GM18520 (cell line): ENCODE results near the gene C4A.
"Not testable (repeated sequence)": the region's sequence is repeated elsewhere in the genome, so short reads cannot be mapped to it uniquely, and the experiment has no call there.

ENCODE experiments used
- ATAC-seq: cut with Tn5 transposase; IDR thresholded peaks from one replicate; pipeline ENCODE4 v1.9.1; 2021; ENCODE audit not compliant: unreplicated experiment

Gene C4A

DNA sequence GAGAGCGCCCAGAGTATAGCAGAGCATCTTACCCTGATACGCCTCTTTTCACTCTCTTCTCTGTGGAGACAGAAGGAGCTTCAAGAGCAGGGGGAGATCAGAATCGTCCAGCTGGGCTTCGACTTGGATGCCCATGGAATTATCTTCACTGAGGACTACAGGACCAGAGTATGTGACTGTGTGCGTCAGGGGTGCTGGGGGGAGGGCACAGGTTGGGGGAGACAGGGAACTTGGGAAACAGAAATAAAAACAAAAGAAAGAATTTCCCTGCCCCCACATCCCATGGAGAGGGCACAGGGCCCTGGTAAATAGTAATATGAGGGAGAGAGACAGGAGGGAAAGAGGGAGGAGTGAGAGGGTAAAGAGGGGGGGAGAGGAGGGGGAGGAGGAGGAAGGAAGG lies 3.0 kb upstream of the C4A start:
- no peak for ATAC-seq

DNA sequence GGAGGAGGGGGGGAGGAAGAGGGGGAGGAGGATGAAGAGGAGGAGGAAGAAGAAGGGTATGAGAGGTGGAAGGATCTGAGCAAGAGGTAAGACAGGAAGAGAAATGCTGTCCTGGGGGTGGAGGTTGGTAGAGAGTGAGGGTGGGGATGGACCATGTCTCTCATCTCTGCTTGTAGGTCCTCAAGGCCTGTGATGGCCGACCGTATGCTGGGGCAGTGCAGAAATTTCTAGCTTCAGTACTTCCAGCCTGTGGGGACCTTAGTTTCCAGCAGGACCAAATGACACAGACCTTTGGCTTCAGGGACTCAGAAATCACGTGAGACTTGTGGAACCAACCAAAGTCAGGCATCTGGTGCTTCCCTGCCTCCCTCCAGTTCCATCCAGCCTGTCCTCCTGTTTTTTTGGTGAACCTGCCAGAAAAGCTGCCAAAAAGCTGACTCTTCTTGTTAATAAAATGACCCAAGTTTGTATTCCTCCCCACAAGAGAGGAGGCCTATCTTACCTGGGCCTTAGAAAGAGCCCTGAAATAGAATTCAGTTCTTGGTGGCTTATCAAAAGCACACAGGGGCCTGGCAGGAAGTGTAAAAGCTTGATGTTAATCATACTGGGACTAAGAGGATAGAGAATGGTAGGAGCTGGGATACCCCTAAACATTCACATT lies 2.5 kb upstream of the C4A start:
- no peak for ATAC-seq

DNA sequence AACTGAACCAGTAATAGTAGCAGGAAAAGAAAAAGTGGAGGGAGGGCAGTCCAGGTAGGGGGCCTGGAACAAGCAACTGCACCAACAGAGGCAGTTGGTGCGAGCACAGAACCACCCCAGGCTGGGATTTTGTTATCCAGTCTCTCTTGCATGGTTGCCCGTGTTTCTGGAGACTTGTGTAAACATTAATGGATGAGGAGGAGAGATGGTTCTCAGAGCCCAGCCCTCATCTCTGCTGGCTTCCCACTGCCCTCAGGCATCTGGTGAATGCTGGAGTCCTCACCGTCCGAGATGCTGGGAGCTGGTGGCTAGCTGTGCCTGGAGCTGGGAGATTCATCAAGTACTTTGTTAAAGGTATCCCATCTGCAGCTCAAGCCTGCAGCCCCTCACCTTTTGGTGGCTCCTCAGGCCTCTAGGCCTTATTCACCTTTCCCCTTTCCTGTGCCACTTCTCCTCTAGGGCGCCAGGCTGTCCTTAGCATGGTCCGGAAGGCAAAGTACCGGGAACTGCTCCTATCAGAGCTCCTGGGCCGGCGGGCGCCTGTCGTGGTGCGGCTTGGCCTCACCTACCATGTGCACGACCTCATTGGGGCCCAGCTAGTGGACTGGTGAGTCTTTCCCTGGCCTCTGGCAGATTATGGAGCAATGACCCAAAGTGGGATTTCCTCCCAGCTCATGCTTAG lies 1.5 kb upstream of the C4A start:
- not testable (repeated sequence) for ATAC-seq

DNA sequence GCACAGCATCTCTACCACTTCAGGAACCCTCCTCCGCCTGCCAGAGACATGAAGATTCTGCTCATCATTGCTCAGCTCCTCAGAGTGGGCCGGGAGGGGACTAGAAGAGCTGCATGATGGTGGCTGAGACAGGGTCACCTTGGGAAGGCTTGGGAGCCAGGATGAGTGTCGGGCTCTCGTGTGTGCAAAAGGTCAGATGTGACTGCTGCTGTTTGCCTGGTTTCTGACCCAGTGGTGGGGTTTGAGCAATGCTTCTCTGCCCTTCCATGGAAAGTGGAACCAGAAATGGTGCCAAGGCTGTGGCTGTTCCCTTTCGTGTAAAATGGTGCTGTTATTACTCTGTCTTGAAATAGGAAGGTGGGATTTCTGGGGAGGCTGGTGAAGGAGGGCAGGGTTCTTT lies 859 bp upstream of the C4A start:
- ATAC-seq, result not testable (repeated sequence)

DNA sequence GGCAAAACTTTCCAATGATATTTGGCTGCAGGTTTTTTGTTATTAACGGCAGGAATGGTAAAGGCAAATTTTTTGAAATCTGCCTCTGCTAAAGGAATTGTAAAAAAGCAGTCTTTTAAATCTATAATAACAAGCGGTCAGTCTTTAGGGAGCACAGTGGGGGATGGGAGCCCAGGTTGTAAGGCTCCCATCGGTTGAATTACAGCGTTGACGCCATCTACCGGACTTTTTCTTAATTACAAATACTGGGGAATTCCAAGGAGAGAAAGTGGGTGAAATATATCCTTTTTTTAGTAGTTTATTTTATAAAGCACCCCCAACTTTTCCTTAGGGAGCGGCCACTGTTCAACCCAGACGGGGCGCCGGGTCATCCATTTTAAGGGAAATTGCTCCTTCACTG lies 7.5 kb downstream of the C4A start:
- not testable (repeated sequence) for ATAC-seq

DNA sequence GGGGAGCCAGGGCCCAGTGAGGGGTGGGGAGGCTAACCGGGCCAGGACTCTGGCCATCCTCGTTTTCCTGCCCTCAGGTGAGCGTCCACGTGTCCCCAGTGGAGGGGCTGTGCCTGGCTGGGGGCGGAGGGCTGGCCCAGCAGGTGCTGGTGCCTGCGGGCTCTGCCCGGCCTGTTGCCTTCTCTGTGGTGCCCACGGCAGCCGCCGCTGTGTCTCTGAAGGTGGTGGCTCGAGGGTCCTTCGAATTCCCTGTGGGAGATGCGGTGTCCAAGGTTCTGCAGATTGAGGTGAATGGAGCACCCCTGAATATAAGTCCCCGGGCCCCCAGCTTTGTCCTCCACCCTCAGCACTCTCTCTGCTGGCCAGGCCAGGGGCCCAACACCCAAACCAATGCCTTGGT lies 12.6 kb downstream of the C4A start:
- ATAC-seq, result not testable (repeated sequence)

DNA sequence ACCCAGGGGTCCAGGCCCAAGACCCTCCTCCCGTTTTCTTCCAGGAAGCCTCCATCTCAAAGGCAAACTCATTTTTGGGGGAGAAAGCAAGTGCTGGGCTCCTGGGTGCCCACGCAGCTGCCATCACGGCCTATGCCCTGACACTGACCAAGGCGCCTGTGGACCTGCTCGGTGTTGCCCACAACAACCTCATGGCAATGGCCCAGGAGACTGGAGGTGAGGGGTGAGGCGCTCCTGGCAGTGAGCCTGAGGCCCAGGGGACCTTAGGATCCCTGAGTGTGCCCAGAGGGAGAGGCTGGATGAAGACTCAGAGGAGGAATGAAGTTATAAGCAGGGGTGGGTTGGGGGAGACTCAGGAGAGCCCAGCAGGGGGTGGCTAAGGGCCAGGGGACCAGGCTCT lies 14.5 kb downstream of the C4A start:
- not testable (repeated sequence) for ATAC-seq

DNA sequence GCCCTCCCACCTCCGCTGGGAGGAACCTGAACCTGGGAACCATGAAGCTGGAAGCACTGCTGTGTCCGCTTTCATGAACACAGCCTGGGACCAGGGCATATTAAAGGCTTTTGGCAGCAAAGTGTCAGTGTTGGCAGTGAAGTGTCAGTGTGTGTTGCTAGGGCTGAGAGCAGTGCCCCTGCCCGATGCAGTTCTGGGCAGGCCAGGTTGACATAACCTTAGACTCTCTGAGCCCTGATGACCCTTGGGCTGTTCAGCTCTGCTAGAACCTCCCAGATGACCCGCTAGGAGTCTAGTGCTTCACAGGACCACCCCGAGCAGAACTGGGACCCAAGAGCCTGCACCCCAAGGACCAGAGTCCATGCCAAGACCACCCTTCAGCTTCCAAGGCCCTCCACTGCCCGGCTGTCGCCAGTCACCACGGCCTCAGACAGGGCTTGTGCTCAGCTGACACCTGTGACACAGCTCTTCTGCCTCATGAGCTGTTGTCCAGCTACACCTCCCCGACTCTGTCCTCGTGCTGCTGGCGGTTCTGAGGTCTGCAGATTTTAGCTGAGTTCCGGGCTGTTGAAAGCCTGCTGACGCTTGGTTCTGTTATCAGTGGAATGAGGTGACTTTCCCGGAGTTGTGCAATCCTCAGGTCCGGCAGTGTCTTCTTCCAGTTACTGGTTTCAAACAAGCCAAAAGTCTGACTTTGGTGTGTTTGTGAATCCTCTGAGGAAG lies 20.9 kb downstream of the C4A start:
- not testable (repeated sequence) for ATAC-seq

DNA sequence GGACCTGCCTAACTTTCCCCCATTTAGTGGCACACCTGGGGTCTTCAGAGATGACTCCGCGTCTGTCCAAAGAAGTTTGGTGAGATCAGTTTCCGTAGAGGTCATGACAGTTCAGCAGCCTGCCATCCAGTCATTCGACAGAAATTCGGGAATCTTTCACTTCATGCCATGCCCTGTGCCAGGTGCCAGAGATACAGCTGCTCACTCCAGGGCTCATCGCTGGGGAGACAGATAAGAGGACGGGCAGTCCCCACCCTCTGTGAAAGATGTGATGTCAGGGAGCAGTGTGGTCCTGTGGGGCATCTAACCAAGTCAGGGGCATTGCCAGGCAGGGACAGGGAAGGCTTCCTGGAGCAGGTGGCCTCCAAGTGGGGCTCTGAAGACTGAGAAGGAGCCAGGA lies 21.4 kb downstream of the C4A start:
- not testable (repeated sequence) for ATAC-seq

DNA sequence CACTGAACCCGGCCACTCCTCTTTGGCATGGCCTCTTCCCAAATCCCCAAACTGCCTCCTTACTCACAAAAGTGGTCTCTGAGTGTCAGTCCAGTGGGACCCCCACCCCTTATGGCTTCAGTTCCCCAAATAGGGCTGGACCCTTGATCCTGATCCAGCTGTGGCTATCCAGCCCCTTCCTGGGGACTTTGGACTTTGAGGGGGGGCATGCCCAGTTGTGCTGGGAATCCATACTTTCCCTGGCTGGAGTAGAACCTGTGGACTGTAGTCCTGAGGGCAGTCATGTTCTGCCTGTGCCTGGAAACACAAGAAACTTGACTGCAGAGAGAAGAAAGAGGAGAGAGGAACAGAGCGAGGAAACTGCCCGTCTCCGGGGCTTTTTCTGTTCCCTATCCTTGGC lies 22.5 kb downstream of the C4A start:
- ATAC-seq, result not testable (repeated sequence)

DNA sequence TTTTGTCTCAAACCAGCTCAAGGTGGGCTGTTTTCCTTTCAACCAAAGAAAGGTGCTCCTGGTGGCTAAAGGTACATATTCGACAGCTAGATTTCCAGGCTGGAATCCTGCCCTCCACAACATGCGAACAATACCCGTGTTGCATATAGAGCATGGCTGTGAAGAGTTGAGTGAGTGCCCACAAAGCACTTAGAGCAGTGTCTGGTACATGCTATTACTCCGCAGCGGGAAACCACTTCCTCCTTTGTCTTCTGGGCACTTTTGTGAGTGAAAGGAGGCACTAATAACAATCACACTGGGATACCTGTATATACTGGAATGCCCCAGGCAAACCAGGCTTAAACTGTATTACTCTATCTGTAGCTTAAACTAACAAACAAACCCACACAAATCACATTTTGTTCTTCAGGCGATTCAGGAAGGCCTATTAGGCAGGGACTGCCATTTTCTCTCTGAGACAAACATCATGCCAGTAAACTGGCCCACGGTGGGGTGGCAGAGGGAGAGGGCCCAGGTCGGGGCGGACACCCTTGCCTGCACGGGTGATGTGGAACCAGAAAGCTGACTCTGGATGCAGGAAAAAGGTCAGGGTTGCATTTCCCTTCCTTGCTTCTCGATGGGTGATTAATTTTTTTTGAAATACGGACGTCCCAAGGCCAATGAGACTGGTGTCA lies 23.1 kb downstream of the C4A start:
- ATAC-seq, result not testable (repeated sequence)

DNA sequence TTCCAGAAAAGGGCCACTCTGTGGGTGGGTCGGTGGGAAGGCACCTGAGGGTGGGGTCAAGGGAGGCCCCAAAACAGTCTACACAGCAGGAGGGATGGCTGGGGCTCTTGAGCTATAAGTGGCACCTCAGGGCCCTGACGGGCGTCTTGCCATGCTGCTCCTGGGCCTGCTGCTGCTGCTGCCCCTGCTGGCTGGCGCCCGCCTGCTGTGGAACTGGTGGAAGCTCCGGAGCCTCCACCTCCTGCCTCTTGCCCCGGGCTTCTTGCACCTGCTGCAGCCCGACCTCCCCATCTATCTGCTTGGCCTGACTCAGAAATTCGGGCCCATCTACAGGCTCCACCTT lies 23.7 kb downstream of the C4A start:
- not testable (repeated sequence) for ATAC-seq

DNA sequence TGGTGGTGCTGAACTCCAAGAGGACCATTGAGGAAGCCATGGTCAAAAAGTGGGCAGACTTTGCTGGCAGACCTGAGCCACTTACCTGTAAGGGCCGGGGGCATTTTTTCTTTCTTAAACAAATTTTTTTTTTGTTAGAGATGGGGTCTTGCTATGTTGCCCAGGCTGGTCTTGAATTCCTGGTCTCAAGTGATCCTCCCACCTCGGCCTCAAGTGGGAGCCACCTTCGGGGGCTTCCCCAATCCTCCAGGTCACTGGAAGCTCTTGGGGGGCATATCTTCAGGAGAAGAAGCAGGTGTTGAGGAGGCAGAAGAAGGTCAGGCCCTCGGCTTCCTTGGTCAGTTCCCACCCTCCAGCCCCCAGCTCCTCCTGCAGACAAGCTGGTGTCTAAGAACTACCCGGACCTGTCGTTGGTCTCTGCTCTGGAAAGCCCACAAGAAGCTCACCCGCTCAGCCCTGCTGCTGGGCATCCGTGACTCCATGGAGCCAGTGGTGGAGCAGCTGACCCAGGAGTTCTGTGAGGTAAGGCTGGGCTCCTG lies 24.2 kb downstream of the C4A start:
- not testable (repeated sequence) for ATAC-seq

DNA sequence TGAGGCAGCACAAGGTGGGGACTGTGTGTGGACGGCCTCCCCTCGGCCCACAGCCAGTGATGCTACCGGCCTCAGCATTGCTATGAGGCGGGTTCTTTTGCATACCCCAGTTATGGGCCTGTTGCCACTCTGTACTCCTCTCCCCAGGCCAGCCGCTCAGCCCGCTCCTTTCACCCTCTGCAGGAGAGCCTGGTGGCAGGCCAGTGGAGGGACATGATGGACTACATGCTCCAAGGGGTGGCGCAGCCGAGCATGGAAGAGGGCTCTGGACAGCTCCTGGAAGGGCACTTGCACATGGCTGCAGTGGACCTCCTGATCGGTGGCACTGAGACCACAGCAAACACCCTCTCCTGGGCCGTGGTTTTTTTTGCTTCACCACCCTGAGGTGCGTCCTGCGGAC lies 25.2 kb downstream of the C4A start:
- ATAC-seq, result not testable (repeated sequence)

DNA sequence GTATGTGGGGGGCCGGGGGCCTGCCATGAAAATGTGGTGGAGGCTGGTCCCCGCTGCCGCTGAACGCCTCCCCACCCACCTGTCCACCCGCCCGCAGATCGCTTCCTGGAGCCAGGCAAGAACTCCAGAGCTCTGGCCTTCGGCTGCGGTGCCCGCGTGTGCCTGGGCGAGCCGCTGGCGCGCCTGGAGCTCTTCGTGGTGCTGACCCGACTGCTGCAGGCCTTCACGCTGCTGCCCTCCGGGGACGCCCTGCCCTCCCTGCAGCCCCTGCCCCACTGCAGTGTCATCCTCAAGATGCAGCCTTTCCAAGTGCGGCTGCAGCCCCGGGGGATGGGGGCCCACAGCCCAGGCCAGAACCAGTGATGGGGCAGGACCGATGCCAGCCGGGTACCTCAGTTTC lies 26.2 kb downstream of the C4A start:
- ATAC-seq, result not testable (repeated sequence)

DNA sequence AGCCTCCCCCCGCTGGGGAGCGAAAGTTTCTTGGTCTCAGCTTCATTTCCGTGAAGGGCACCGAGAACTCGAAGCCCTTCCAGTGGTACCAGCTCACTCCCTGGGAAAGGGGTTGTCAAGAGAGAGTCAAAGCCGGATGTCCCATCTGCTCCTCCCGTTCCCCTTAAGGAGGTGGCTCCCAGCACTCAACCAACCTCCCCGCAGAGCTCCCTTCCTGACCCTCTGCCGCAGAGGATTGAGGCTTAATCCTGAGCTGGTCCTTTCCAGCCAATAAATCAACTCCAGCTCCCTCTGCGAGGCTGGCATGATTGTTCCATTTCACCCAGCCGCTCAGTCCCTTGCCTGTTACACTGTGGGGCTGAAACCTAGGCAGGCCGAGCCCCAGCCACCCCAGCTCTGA lies 26.8 kb downstream of the C4A start:
- not testable (repeated sequence) for ATAC-seq

DNA sequence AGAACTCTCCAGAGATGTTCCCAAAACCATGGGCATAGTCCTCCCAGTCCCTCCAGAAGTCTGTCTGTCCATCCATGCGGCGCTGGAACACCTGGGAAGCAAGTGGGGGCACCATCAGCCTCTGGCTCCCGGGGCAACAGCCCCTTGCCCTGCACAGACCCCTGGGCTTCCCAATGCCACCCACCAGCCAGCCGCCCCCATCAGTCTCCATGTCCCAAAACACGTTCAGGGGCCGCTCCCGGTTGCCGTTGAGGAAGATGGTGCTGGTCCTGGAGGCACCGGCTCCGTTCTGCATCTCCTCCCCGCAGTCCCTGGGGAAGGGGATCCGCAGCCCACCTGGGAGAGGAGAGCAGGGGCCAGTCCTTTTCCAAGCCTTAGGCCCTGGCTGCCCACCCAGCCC lies 27.7 kb downstream of the C4A start:
- ATAC-seq, result not testable (repeated sequence)

DNA sequence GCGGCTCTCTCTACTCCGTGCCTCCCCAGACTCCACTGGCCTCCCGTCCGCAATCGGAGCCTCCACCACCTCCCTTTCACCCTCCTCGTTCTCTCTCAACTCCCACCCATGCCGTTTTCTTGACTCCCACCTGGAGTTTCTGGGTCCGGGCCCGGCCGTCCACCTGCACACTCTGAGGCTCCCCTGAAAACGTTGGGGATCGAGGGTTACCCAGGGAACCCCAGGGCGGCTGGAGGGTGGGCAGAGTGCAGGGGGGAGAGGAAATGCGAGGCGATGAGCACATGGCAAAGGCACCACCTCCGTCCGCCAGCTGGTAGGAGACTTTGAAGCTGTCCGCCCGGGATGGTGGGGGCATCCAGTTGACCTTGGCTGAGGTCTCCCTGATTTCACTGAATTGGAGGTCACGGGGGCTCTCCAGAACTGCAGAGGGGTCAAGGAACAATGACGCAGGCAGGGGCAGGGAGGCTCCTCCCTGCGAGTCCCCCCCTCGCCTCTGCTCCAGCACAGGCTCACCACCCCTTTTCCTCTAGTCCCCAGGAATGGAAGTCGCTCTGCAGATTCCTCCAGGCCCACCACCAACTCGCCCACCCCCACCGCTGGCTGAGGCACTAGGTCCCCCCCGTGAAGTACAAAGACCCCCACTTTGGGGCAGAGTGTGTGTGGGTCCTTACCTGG lies 29.1 kb downstream of the C4A start:
- not testable (repeated sequence) for ATAC-seq

DNA sequence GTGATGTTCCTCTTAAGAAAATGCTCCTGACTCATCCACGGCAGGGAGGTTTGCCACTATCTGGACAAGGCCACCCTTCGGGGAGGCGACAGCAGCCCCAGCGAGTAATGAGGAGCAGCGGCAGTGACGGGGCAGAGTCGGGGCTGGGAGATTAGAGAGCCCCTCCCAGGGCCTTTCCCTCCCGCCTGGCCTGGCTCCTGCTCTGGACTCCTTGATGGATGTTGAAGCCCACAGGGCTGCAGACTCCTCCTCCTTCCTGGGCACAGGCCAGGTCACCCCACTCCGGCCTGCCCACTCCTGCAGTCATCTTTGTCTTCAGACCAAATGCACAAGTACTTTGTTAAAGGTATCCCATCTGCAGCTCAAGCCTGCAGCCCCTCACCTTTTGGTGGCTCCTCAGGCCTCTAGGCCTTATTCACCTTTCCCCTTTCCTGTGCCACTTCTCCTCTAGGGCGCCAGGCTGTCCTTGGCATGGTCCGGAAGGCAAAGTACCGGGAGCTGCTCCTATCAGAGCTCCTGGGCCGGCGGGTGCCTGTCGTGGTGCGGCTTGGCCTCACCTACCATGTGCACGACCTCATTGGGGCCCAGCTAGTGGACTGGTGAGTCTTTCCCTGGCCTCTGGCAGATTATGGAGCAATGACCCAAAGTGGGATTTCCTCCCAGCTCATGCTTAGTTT lies 31.2 kb downstream of the C4A start:
- not testable (repeated sequence) for ATAC-seq

DNA sequence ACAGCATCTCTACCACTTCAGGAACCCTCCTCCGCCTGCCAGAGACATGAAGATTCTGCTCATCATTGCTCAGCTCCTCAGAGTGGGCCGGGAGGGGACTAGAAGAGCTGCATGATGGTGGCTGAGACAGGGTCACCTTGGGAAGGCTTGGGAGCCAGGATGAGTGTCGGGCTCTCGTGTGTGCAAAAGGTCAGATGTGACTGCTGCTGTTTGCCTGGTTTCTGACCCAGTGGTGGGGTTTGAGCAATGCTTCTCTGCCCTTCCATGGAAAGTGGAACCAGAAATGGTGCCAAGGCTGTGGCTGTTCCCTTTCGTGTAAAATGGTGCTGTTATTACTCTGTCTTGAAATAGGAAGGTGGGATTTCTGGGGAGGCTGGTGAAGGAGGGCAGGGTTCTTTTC lies 31.9 kb downstream of the C4A start:
- ATAC-seq, result not testable (repeated sequence)
